ENCODE results near the gene CLN6. TPM values are rescaled to one million over a fixed set of nuclear protein-coding genes. Genes with fewer than 3 reads are reported as not detected.

Gene CLN6
- total and polyA plus RNA-seq, 4 donors = 5.3 to 16.8 (median 9.8) TPM

GRCh38 chr15:68261980-68262379 lies 32.5 kb upstream of the CLN6 start:
- Histone ChIP-seq H3K4me3 (ENCODE audit: low read length in 2 of 2) (no peak overlapping the region), H3K9me3 (ENCODE audit: control insufficient read depth, low read length) (no peaks in the 10 kb centered on the region), H3K36me3 (ENCODE audit: control insufficient read depth in 1 of 2, insufficient read depth in 2 of 2, low read length in 1 of 2) (no peaks in the 10 kb centered on the region), H3K27me3 (ENCODE audit: control insufficient read depth in 1 of 2, insufficient read depth in 2 of 2, low read length in 1 of 2) (no peaks in the 10 kb centered on the region), H3K27ac (ENCODE audit: low read depth in 1 of 2, low read length in 2 of 2) (no peak overlapping the region), H3K4me1 (ENCODE audit: control insufficient read depth in 1 of 2, insufficient read depth in 2 of 2, low read length in 2 of 2) (no peaks in the 10 kb centered on the region)
- WGBS, 2 donors = 90 to 95% methylated on average over 3 of the region's 3 CpGs
- no peak for ATAC-seq (ENCODE audit: low FRiP score)
- intact Hi-C loops (cut with DNase I) = no loop called here
- no peak for DNase-seq

GRCh38 chr15:68261241-68261640 lies 31.7 kb upstream of the CLN6 start:
- no peaks in the 10 kb centered on the region for H3K4me1 ChIP-seq (ENCODE audit: control insufficient read depth in 1 of 2, insufficient read depth in 2 of 2, low read length in 2 of 2)
- H3K9me3 ChIP-seq (ENCODE audit: control insufficient read depth, low read length) = no peaks in the 10 kb centered on the region
- ATAC-seq (ENCODE audit: low FRiP score) (no peak), DNase-seq (no peak)
- no peaks in the 10 kb centered on the region for H3K36me3 ChIP-seq (ENCODE audit: control insufficient read depth in 1 of 2, insufficient read depth in 2 of 2, low read length in 1 of 2)
- no peak overlapping the region for H3K4me3 ChIP-seq (ENCODE audit: low read length in 2 of 2)
- no peaks in the 10 kb centered on the region for H3K27me3 ChIP-seq (ENCODE audit: control insufficient read depth in 1 of 2, insufficient read depth in 2 of 2, low read length in 1 of 2)
- H3K27ac ChIP-seq (ENCODE audit: low read depth in 1 of 2, low read length in 2 of 2) = no peak overlapping the region
- intact Hi-C loops (cut with DNase I) = no loop called here
- 93% methylated on average over 3 of the region's 3 CpGs for WGBS, 2 donors

DNA sequence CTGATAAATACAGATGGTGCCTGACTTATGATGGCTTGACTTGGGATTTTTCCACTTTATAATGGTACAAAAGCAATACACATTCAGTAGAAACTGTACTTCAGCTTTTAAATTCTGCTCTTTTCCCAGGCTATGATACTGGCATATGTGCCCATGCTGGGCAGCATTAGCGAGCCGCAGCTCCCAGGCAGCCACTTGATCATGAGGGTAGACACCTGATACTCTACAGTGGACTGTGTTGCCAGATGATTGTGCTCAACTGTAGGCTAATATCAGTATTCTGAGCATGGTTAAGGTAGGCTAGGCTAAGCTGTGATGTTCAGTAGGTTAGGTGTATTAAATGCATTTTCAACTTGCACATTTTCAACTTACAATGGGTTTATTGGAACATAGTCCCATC lies 30.4 kb upstream of the CLN6 start:
- no peak for DNase-seq
- H3K4me1 ChIP-seq (ENCODE audit: control insufficient read depth in 1 of 2, insufficient read depth in 2 of 2, low read length in 2 of 2) = no peaks in the 10 kb centered on the region
- intact Hi-C loops (cut with DNase I) = no loop called here
- H3K27ac ChIP-seq (ENCODE audit: low read depth in 1 of 2, low read length in 2 of 2) = no peak overlapping the region
- no peaks in the 10 kb centered on the region for H3K9me3 ChIP-seq (ENCODE audit: control insufficient read depth, low read length)
- no peak overlapping the region for H3K4me3 ChIP-seq (ENCODE audit: low read length in 2 of 2)
- H3K27me3 ChIP-seq (ENCODE audit: control insufficient read depth in 1 of 2, insufficient read depth in 2 of 2, low read length in 1 of 2) = no peaks in the 10 kb centered on the region
- 80 to 89% methylated on average over 2 of the region's 2 CpGs for WGBS, 2 donors
- ATAC-seq (ENCODE audit: low FRiP score) = no peak
- H3K36me3 ChIP-seq (ENCODE audit: control insufficient read depth in 1 of 2, insufficient read depth in 2 of 2, low read length in 1 of 2) = no peaks in the 10 kb centered on the region

GRCh38 chr15:68258692-68259091 lies 29.2 kb upstream of the CLN6 start:
- 47 to 54% methylated on average over 4 of the region's 4 CpGs for WGBS, 2 donors
- ATAC-seq (ENCODE audit: low FRiP score) = peak; percentile 33

DNA sequence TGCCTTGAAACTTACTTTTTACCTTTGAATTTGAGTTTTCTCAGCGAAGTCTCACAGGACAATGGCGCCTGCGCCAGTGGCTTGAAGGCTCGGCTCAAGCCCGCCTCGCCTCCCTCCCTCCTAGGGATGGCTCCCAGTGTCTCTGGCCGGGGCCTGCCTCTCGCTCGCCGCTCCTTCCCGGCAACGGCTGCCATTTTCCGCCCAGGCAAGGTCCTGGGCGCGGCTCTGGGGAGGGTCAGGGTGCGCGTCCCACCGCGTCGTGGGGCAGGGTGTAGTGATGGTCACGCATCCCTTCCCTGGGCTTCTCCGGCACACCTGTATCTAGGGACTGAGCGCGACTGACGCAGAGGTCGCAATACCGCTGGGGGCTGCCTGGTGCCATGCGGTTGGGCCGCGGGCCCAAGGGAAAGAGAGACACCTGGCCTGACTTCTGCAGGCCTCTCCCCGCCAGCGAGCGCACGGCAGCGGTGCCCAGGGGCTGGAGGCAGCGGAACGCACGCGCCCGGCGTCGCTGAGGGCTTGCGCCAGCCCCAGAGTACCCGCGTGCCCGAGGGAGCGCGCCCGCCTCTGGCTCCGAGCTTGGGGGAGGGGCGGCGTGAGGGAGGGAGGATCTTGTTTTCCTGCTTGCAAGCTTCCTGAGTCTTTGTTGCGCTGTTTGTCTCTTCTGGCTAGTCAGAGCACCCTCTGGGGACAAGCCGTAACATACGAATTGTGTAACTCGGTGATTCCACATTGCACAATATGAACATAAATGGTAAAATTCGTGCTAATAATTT lies 27.3 kb upstream of the CLN6 start:
- peak overlapping the region in 1 of 2 donors; percentile 38 for H3K27ac ChIP-seq (ENCODE audit: low read depth in 1 of 2, low read length in 2 of 2)
- H3K9me3 ChIP-seq (ENCODE audit: control insufficient read depth, low read length) = no peaks in the 10 kb centered on the region
- H3K36me3 ChIP-seq (ENCODE audit: control insufficient read depth in 1 of 2, insufficient read depth in 2 of 2, low read length in 1 of 2) = no peaks in the 10 kb centered on the region
- intact Hi-C loops (cut with DNase I) = no loop called here
- H3K4me3 ChIP-seq (ENCODE audit: low read length in 2 of 2) = peak overlapping the region; percentile 4 to 53
- WGBS, 2 donors = 3 to 4% methylated on average over 55 to 57 of the region's 57 CpGs
- no peaks in the 10 kb centered on the region for H3K4me1 ChIP-seq (ENCODE audit: control insufficient read depth in 1 of 2, insufficient read depth in 2 of 2, low read length in 2 of 2)
- H3K27me3 ChIP-seq (ENCODE audit: control insufficient read depth in 1 of 2, insufficient read depth in 2 of 2, low read length in 1 of 2) = no peaks in the 10 kb centered on the region
- DNase-seq = peak; percentile 94
- ATAC-seq (ENCODE audit: low FRiP score) = peak; percentile 94

More at GRCh38 chr15:68258692-68259091, 29.2 kb upstream of the CLN6 start:
- intact Hi-C loops (cut with DNase I) = no loop called here
- Histone ChIP-seq H3K4me3 (ENCODE audit: low read length in 2 of 2) (no peak overlapping the region), H3K4me1 (ENCODE audit: control insufficient read depth in 1 of 2, insufficient read depth in 2 of 2, low read length in 2 of 2) (no peaks in the 10 kb centered on the region), H3K27me3 (ENCODE audit: control insufficient read depth in 1 of 2, insufficient read depth in 2 of 2, low read length in 1 of 2) (no peaks in the 10 kb centered on the region), H3K9me3 (ENCODE audit: control insufficient read depth, low read length) (no peaks in the 10 kb centered on the region), H3K36me3 (ENCODE audit: control insufficient read depth in 1 of 2, insufficient read depth in 2 of 2, low read length in 1 of 2) (no peaks in the 10 kb centered on the region), H3K27ac (ENCODE audit: low read depth in 1 of 2, low read length in 2 of 2) (peak overlapping the region in 1 of 2 donors; percentile 33)
- DNase-seq = no peak

DNA sequence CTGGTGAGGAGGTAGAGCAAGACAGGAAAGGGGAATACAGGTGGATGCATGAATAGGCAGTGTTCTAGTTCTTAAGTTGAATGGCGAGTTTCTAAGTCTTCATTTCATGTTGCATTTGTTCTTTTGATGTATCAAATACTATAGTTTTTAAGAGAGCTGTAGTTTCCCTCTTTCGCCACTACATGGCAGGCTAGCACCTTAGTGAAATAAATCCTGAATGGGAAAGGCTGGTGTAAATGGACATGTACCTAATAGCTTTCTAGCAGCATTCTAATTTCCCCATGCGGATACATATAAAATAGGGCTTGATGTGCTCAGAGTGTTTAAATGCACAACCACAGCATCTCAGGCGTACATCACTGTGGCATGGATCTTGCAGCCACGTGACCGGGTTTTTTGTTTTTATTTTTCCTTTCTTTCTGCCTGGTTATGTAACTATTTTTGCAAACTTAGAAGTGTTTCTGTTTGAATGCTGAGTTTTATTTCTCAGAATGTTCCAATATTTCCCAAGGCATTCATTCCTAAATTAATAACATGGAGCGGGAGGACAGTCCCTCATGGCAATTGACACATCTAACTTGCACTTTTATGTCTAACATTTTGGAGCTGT lies 23.5 kb upstream of the CLN6 start:
- Histone ChIP-seq H3K36me3 (ENCODE audit: control insufficient read depth in 1 of 2, insufficient read depth in 2 of 2, low read length in 1 of 2) (no peaks in the 10 kb centered on the region), H3K4me1 (ENCODE audit: control insufficient read depth in 1 of 2, insufficient read depth in 2 of 2, low read length in 2 of 2) (no peaks in the 10 kb centered on the region), H3K27ac (ENCODE audit: low read depth in 1 of 2, low read length in 2 of 2) (no peak overlapping the region), H3K9me3 (ENCODE audit: control insufficient read depth, low read length) (no peaks in the 10 kb centered on the region), H3K4me3 (ENCODE audit: low read length in 2 of 2) (no peak overlapping the region), H3K27me3 (ENCODE audit: control insufficient read depth in 1 of 2, insufficient read depth in 2 of 2, low read length in 1 of 2) (no peaks in the 10 kb centered on the region)
- DNase-seq = no peak
- ATAC-seq (ENCODE audit: low FRiP score) = peak; percentile 66
- intact Hi-C loops (cut with DNase I) = loop anchor here (1.0 to 5.0 kb wide), 4 partner anchors 34 to 421 kb away; no protein-coding TSS in a partner anchor
- WGBS, 2 donors = 7 to 9% methylated on average over 7 of the region's 7 CpGs

- DNase-seq (no peak), ATAC-seq (ENCODE audit: low FRiP score) (no peak)
- H3K36me3 ChIP-seq (ENCODE audit: control insufficient read depth in 1 of 2, insufficient read depth in 2 of 2, low read length in 1 of 2) = no peaks in the 10 kb centered on the region
- H3K27me3 ChIP-seq (ENCODE audit: control insufficient read depth in 1 of 2, insufficient read depth in 2 of 2, low read length in 1 of 2) = no peaks in the 10 kb centered on the region
- no peak overlapping the region for H3K4me3 ChIP-seq (ENCODE audit: low read length in 2 of 2)
- H3K4me1 ChIP-seq (ENCODE audit: control insufficient read depth in 1 of 2, insufficient read depth in 2 of 2, low read length in 2 of 2) = no peaks in the 10 kb centered on the region
- intact Hi-C loops (cut with DNase I) = no loop called here
- no peak overlapping the region for H3K27ac ChIP-seq (ENCODE audit: low read depth in 1 of 2, low read length in 2 of 2)
- 60 to 65% methylated on average over 3 of the region's 3 CpGs for WGBS, 2 donors
- H3K9me3 ChIP-seq (ENCODE audit: control insufficient read depth, low read length) = no peaks in the 10 kb centered on the region
Observed at GRCh38 chr15:68249058-68249713, 19.7 kb upstream of the CLN6 start.

GRCh38 chr15:68244235-68244634 lies 14.7 kb upstream of the CLN6 start:
- Histone ChIP-seq H3K9me3 (ENCODE audit: control insufficient read depth, low read length) (no peaks in the 10 kb centered on the region), H3K36me3 (ENCODE audit: control insufficient read depth in 1 of 2, insufficient read depth in 2 of 2, low read length in 1 of 2) (no peaks in the 10 kb centered on the region), H3K27me3 (ENCODE audit: control insufficient read depth in 1 of 2, insufficient read depth in 2 of 2, low read length in 1 of 2) (no peaks in the 10 kb centered on the region), H3K4me1 (ENCODE audit: control insufficient read depth in 1 of 2, insufficient read depth in 2 of 2, low read length in 2 of 2) (no peaks in the 10 kb centered on the region), H3K27ac (ENCODE audit: low read depth in 1 of 2, low read length in 2 of 2) (no peak overlapping the region), H3K4me3 (ENCODE audit: low read length in 2 of 2) (no peak overlapping the region)
- DNase-seq (no peak), ATAC-seq (ENCODE audit: low FRiP score) (no peak)
- 93 to 94% methylated on average over 1 of the region's 1 CpG for WGBS, 2 donors
- intact Hi-C loops (cut with DNase I) = no loop called here
